Ovary (tissue), 3 donors: ENCODE measurements around the gene MON1A.

Experiments used
- POLR2A ChIP-seq: fragments of 450-650 bp; IDR thresholded peaks from one replicate; pipeline ENCODE4 v1.6.1; 2017; ENCODE audit warnings: antibody characterized with exemption, mild to moderate bottlenecking, moderate library complexity
- TF ChIP-seq, protein P1 (sequence below), 3 donors: fragments of 450-650 bp in 2 of 3; fragments of 200-600 bp in 1 of 3; IDR thresholded peaks; one replicate each; pipeline versions ENCODE4 v1.5.1 to v1.8.0; 2016 to 2022; ENCODE audit warnings: antibody characterized with exemption in 3 of 3, mild to moderate bottlenecking in 1 of 3
- donor health status: DM: no; HTN: no; CAD: no.

DNA sequence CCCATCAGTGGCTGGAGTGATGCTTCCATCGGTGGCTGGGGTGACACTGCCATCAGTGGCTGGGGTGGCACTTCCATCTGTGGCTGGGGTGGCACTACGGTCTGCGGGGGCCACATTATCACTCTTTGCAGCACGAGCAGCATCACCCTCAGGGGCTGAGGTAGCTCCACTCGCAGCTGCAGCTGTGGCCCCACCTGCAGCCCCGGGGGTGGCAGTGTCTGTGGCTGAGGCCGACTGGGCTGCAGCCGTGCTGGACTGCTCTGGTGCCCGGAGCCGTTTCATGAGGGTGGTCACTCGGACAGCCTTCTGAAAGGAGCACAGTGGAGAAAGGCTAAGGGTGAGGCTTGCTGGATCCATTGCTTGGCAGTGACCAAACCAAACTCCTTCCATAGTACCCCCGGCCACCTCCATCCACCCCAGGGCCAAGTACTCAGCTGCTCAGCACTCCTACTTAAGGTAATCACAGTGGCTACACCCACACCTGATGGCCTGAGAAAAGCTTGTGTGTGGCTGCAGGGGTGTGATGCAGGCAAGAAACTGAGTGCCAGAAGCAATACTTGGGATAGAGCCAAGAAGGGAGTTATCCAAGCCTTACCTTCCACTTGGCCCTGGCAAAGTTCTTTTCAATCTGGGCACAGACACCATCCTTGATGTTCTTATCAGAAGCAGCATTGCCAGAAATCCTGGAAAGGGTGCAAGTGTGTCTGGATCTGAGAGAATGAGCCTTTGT, 69.9 kb downstream of the MON1A start:
- no peak for TF ChIP-seq POLR2A
- TF ChIP-seq, protein P1, sequence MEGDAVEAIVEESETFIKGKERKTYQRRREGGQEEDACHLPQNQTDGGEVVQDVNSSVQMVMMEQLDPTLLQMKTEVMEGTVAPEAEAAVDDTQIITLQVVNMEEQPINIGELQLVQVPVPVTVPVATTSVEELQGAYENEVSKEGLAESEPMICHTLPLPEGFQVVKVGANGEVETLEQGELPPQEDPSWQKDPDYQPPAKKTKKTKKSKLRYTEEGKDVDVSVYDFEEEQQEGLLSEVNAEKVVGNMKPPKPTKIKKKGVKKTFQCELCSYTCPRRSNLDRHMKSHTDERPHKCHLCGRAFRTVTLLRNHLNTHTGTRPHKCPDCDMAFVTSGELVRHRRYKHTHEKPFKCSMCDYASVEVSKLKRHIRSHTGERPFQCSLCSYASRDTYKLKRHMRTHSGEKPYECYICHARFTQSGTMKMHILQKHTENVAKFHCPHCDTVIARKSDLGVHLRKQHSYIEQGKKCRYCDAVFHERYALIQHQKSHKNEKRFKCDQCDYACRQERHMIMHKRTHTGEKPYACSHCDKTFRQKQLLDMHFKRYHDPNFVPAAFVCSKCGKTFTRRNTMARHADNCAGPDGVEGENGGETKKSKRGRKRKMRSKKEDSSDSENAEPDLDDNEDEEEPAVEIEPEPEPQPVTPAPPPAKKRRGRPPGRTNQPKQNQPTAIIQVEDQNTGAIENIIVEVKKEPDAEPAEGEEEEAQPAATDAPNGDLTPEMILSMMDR (IDR thresholded peaks at IDR 0.05), result no peak
